HG03108 (cell line): ENCODE results near the gene CHSY1.

Experiments
- ATAC-seq: cut with Tn5 transposase; IDR thresholded peaks from one replicate; pipeline ENCODE4 v1.9.1; 2021; ENCODE audit warnings: moderate library complexity; ENCODE audit not compliant: unreplicated experiment

CHSY1 gene

DNA sequence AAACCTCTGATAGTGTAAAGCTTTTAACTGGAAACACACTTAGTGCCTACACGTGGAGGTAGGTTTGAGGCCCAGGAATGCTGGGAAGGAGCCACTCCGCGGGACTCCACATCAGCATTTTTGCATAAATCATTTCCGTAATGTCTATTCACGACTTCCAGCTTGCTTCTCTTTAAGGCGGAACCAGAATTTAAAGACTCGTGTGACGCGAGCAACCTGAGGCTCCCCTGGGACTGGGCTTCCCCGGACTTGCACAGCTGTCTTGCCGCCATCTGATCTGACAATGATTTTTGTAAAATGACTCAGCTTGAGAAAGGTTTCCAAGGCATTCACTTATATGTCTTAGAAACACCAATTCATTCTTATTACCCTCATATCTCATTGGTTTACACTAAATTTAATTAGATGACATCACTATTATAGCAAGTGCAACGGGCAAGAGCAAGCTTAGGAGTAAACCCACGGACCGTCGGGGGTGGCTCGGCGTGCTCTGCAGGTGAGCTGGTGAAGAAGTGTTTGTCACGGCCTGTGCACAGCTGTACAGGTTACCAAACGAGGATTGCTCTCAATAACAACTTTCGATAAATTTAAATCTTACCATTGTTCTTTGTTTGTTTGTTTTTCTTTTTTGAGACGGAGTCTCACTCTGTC, 95.2 kb downstream of the CHSY1 start:
- peak; percentile 88 for ATAC-seq

DNA sequence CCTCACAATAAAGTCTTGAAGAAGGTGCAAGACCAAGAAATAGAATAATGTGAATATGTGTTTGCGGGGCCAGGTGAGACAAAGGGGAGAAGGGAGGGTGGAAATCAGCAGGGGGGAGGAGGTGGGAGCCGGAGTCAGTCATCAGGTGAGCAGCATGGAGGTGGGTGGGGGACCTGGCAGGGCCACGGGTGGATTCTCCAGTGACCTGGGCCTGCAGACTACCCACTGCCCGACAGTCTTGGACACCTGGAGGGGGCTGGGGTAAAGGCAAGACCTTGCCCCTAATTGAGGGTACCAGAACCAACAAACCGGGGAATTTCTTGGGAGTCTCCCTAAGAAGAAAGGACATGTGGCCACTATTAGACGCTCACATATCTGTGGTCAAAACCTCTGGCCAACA, 95.8 kb downstream of the CHSY1 start:
- ATAC-seq, result no peak

DNA sequence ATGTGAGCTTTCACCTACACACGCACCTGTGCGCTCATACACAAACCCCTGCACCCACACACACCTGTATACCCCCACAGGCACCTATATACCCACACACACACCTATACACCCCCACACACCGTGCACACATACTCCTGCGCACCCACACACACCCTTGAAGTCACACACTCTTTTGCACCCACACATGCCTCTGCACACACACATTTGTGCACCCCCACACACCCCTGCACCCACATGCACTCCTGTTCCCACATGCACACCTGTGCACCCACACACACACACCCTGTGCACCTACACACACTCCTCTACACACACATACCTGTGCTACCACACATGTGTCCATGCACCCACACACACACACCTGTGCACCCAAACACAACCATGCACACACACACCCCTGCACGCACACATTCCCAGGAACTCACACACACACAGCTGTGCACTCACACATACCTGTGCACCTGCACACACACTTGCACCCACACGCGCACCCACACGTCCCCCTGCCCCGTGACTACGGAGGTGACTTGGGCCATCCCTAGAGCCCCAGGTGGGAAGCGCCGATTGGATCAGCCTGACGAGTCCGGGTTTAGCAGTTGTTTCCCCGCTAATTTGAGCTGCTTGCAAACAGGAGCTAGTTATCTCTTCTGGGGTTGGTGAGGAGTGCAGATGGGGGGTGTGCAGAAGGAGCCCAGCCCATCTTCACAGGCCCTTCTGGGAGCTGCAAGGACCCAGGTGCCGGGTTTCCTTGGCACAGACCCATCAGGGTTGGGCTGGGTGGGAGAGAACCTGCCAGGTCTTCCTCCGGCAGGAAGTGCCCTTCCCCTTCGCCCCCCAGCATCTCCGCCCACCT, 97.8 kb downstream of the CHSY1 start:
- ATAC-seq, result no peak

- ATAC-seq, result no peak
These were observed 98.9 kb downstream of the CHSY1 start for GRCh38 chr15:101152914-101153313.

- no peak for ATAC-seq
These were observed 100.6 kb downstream of the CHSY1 start for GRCh38 chr15:101151288-101151687.

DNA sequence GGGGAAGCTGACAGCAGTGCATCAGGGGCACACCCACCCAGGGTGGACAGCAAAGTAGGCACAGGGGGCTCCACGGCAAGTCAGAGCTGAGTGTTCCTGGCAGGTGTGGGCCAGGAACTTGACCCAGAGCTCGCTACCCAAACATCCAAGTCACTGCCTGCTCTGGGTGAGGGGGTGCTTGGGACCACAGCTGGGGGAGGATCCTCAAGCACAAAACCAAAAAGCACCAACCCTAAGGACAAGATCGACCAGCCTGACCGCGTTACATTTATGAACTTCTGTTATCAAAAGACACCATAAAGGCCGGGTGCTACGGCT, 101.2 kb downstream of the CHSY1 start:
- ATAC-seq, result no peak

GRCh38 chr15:101149864-101150722, 101.8 kb downstream of the CHSY1 start:
- no peak for ATAC-seq

GRCh38 chr15:101148881-101149664, 102.8 kb downstream of the CHSY1 start:
- no peak for ATAC-seq

DNA sequence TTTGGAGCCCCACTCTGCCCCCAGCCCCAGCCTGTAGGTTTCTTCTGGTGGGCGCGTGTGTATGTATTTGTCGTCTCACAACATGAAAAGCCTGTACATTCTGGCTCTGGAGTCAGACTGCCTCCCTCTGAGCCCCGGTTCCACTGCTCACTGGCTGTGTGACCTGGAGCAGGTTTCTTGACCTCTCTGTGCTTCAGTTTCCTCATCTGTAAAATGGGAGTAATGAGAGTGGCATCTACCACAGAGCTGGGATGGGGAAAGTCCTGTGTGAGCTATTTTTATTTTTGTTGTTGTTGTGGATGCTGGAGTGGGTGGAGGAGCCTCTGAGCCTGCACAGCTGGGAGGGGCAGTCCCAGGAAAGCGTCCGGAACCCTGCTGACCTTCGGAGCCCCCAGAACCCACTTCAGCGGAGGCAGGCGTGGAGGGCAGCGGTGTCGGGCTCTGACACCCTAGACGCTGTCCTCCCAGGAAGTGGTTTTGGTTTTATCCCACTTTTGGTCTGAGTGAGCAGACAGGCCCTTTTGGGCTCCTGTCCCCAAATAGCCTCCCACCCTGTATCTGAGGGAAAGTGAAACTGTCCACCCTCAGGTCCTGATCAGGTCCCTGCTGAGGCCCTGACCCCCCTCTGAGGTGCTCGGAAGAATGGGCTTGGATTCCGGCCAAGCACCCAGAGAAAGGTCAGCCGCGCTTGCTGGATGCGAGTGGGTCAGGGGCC, 103.5 kb downstream of the CHSY1 start:
- no peak for ATAC-seq

- ATAC-seq, result no peak
These were observed 104.7 kb downstream of the CHSY1 start for GRCh38 chr15:101147181-101147580.

DNA sequence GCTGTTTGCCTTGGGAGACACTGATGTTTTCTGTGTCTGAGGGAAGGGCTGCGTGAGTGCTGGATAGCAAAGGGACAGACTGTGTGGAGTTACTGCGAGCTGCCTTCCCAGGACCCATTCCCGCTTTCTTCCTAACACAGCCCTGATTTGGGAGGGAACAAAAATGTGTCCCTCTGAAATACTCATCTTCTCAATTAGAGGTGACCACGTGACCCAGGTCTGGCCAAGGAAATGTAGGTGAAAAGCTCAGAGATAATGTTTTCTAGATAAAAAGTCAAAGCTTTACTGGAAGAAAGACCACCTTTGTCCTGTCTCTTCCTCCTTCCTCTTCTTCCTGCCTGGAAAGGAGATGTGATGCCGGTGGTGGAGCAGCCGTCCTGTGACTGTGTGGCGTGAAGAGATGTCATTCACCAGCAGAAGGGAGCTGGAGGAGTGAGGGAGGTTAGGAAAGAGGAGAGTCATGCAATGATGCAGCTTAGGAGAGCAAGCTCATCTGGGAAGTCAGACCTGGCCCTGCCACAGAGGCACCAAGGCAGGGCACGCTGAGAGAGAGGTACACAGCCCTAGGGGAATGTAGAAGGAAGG, 105.6 kb downstream of the CHSY1 start:
- ATAC-seq, result no peak

GRCh38 chr15:101145362-101145761, 106.5 kb downstream of the CHSY1 start:
- no peak for ATAC-seq

DNA sequence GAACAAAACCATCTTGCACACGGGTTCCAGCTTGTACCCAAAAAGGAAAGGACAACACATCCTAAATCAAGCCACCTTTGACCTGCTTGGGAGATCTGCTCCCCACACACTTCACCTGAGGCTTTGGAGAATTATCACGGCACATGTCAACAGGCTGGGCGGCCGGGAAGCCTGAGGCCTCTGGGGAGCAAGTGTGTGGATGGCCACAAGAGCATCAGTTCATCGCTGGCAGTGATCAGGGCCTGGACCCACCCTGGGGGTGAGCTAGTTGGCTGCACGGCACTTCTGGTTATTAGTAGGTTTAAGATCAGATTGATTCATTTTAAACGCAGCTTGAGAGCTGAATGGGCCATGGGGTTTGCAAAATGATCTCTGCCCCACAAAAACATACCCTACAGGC, 108.5 kb downstream of the CHSY1 start:
- ATAC-seq, result no peak

GRCh38 chr15:101142711-101143110, 109.1 kb downstream of the CHSY1 start:
- no peak for ATAC-seq

GRCh38 chr15:101141926-101142527, 109.8 kb downstream of the CHSY1 start:
- no peak for ATAC-seq

- ATAC-seq, result no peak
These were observed 111.2 kb downstream of the CHSY1 start for GRCh38 chr15:101140697-101141065.

DNA sequence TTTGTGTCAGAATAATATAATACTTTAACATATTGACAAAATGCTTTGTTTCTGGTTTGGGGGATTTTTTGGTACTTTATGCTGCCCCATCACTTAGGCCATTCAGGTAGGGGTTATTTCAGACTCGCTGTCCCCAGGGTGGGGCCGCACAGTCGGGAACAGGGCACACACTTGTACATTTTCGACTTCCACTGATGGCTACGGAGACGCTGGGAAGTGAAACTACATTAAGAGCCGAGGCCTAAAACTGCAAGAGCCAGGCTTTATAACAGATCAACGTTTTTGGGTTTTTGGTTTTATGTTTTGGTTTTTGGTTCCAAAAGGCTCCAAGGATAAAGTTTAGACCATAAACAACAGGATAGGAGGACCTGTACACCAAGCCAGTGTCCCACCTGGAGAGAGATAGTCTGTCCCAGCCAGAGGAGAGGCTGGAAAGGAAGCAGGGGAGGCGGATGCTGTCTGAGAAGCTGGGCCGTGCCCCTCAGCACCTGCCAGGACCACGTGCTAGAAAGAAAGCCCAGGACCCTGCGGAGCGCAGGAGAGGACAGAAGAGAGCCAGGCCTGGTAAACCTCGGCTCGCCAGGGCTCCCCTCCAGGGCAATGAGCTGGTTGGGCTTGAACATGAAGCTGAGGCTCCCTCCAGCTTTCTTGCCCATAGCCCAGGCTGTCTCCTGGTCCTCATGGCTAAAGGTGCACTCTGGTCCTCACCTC, 111.7 kb downstream of the CHSY1 start:
- ATAC-seq, result no peak

- ATAC-seq, result peak; percentile 41
These were observed 112.7 kb downstream of the CHSY1 start for GRCh38 chr15:101138913-101139880.
